Stimulated activated naive CD8-positive, alpha-beta T cell treated with anti-CD3 and anti-CD28 coated beads, Interleukin-15, Interleukin-2, amounts not matched to agents 100 U/mL and 50 U/mL, for 24 hours (primary cell): ENCODE results near the gene CDC25A.
A peak's percentile ranks its signal among the peaks of the same experiment; 100 is the strongest.

Experiments used
- ATAC-seq: fragments of 150-1000 bp; cut with Tn5 transposase; one replicate; pipeline ENCODE4 v1.10.0; 2021
- DNase-seq: peaks from one replicate; pipeline ENCODE4 v3.0.0; 2021

CDC25A gene

DNA sequence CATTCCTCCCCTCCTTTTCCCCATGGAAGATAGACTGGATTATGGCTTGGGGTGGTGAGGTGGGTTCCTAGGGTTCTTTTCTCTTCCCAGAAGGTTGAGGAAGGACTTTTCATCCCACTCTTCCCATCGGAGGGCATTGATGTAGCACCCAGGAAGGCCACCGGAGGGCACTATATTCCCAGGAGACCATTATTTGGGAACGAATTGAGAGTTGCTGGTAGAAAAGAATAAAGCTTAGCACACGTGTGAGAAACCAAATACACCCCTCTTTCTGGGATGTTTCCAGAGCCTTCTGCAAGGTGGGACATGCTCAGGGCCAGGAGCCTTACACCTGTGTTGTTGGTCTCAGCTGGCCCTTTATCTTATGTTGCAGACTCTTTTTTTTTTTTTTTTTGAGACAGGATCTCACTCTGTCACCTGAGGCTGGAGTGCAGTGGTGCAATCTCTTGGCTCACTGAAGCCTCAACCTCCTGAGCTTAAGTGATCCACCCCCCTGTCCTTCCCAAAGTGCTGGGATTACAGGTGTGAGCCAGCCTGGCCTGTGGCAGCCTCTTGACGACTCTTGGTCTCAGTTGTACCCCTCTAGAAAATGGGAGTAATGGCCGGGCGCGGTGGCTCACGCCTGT is 6.3 kb upstream of the CDC25A start:
- peak; percentile 14 for ATAC-seq
- DNase-seq, result peak; percentile 55

DNA sequence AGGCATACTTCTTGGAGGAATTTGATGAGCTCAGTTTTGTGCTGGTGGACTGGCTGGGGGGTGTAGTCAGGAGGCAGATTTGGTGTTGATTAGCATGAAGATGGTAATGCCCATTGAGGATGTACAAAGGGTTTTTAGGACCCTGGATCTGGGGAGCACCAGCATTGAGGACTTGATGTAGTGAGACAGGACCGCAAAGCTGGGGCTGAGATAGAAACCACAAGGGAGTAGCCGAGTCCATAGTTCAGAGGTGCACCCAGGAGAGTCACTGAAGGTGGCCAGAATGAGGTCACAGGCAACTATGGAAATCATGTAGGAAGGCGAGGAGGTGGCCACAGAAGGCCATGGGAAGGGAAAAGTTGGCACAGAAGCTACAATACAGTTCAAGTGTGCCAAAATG is 2.7 kb upstream of the CDC25A start:
- ATAC-seq (no peak), DNase-seq (no peak)

GRCh38 chr3:48189321-48189720 is 1.1 kb upstream of the CDC25A start:
- ATAC-seq (no peak), DNase-seq (no peak)

GRCh38 chr3:48187579-48188265 is 495 bp downstream of the CDC25A start:
- peak; percentile 12 for ATAC-seq
- peak; percentile 61 for DNase-seq

- no peak for ATAC-seq
Measured at GRCh38 chr3:48187301-48187578, 977 bp downstream of the CDC25A start.

DNA sequence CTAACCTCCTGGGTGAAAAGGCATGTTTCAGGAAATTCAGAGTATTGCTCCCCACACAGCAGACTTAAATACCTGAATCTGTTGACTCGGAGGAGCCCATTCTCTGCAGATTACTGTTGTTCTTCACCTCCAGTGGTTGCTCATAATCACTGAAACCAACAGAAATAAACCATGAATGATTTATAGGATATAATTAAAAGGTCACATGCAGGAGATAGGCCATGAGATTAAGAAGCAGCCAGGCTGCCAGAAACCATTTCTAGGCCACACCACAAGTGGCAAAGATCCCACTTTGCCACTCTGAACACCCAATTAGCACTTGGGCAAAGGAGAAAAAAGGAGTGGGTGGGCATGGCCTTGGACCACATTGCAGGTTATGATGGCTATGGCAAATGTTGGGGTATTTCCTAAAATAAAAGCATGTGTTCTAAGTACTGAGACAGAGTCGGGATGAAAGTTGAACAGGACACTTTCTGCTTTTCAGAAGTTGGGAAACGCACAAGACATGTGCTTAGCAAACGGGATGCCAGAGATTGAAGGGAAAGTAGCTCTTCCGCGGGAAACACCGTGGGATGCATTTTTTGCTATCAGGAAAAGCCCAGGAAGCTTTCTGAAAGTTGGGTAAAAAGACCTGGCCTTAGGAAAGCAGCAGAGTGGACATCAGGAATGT is 1.5 kb downstream of the CDC25A start:
- no peak for ATAC-seq
- no peak for DNase-seq

More at GRCh38 chr3:48187301-48187578, 977 bp downstream of the CDC25A start:
- DNase-seq, result no peak

DNA sequence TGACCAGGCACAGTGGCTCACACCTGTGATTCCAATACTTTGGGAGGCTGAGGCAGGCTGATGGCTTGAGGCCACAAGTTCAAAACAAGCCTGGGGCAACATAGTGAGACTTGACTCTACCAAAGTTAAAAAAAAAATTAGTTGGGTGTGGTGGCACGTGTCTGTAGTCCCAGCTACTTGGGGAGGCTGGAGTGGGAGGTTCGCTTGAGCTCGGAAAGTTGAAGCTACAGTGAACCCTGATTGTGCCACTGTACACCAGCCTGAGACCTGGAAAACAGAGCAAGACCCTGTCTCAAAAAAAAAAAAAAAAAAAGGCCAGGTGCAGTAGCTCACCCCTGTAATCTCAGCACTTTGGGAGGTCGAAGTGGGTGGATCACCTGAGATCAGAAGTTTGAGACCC is 3.1 kb downstream of the CDC25A start:
- ATAC-seq (no peak), DNase-seq (no peak)

DNA sequence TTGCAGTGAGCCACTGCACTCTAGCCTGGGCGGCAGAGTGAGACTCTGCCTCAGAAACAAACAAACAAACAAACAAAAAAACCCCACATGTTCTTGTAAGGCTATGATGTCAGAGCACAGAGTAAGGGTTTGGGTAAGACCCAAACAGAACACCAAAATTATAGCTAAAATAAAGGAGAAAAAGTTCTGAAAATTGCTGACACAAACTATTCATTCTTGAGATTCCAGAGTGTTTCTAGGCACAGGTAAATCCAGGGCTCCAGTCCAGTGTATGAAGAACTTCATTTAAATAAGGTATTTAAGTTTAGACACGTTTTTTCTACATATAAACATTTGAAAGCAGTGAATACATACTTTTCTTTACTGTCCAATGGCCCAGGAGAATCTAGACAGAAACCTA is 3.9 kb downstream of the CDC25A start:
- ATAC-seq (no peak), DNase-seq (no peak)

DNA sequence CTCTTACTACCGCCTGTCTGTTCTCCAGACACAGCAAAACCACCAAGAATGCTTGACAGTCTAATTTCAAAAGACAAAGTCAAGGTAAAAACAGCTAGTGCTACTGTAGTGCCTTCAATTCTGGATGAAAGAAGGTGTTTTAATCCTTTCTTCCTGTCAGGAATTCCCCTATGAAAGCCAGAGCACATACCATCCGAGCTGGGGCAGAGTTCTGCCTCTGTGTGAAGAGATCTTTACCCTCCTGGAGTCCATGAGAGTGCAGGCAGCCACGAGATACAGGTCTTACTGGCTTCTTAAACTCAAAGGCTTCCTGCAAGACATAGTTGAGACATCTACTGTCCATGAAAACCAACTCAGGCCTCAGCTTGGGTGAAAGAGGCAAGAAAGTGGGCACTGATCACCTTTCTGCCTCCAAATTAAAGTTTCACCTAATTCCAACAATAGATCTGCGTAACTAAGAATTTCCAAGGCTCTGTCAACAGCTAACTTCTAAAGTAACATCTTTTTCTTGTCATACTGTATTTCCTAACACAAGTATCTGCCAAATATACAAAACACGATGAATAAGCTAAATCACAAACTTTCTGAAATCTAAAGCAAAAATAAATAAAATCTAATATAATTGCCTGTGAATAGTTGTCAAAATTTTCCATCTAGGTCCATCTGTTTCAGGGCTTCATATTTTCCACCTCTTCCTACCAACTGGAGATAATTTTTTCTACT is 7.5 kb downstream of the CDC25A start:
- no peak for ATAC-seq
- DNase-seq, result no peak

DNA sequence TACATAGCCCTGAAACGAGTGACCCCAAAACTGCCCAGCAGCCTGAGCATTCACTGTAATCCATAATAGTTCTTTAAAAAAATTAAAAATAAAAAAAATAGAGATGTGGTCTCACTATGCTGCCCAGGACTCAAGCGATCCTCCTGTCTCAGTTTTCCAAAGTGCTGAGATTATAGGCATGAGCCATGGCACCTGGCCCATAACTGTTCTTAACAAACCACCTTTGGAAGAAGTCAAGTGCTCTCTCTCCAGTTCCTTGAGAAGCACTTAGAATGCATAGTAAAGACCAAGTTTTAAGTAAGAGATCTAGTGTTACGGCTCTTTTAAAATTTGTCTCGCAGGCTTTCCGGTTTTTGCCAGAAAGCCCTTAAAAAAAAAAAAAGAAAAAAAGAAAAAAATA is 8.2 kb downstream of the CDC25A start:
- no peak for ATAC-seq

DNA sequence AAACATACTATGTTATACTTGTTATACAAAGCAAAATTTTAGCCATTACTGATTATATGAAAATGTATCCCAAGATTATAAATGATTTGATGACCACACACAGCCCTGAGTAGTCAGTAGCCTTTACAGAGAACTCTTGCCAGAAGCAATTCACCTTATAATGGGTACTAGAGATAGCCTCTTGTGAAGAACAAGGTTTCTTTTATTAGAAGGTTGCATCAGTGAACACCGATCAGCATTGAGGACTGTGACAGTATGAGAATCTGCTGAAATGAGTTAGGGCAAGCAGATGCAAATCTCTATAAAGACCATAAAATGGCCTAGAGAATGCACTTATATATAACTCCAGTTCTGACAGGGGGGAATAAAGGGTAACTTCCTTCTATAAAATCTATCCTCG is 10.1 kb downstream of the CDC25A start:
- no peak for DNase-seq
- ATAC-seq, result no peak

More for the DNA sequence above, 8.2 kb downstream of the CDC25A start:
- no peak for DNase-seq

- no peak for ATAC-seq
Measured at GRCh38 chr3:48157950-48158376, 30.3 kb downstream of the CDC25A start.

DNA sequence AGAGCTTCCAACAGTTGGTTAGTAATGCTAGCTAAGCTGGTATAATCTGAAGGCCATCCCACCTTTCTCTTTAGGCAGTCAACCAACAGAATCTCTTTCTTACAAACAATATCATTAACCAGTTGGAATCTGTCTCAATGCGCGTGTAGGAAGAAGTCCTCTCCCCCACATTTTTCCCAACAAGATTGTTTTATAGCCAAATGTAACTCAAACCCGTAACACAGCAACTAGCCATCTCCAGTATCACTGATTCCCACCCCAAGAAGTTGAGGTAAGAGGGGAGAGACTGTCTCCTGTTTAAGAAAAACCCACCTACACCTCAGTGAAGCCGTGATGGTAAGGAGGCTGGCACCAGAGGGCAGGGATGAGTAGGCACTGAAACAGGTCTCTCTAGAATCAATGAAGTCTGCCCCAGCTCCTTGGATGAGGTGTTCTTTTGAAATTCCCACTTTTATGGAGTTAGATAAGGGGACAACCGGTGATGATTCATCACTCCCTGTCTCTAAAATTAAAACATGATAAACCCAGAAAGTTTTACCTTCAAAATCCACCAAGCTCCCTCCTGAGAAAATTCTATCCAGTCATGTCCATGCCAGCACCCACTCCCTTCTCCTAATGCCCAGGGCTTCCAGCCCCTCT is 30.9 kb downstream of the CDC25A start:
- ATAC-seq (no peak), DNase-seq (no peak)

More at GRCh38 chr3:48157950-48158376, 30.3 kb downstream of the CDC25A start:
- peak; percentile 61 for DNase-seq

DNA sequence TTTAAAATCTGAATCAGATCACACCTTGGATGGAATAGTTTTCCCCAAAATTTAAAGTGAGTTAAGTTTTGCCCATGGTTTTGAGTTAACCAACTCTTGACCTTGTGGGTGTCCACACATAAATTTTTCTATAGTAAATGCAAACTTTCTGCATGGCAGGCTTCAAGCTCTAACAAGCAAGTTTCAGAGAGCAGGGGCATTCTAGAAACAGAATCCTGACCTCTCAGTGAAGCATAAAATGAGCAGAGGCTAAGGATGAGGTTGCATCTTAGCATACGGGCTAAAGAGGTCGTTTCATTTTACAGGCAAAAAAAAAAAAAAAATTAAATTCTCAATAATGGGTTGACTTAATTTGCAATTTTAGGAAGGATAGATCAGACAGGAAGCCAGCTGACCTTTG is 32.1 kb downstream of the CDC25A start:
- ATAC-seq (no peak), DNase-seq (no peak)

DNA sequence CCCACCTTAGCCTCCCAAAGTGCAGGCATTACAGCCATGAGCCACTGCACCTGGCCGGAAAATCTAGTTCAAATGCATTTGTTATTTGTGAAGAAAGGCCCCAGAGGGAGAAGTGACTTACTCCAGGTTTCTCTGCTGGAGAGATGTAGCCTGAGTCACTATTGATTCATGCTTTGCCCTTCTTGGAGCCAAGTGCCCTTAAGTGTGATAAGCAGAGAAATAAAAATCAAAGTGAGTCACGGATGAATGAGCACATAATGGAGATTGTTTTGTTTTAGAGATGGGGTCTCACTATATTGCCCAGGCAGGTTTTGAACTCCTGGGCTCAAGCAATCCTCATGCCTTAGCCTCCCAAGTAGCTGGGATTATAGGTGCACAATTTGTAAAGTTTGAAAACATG is 33.1 kb downstream of the CDC25A start:
- peak; percentile 57 for ATAC-seq
- no peak for DNase-seq

GRCh38 chr3:48151807-48152427 is 36.3 kb downstream of the CDC25A start:
- ATAC-seq (no peak), DNase-seq (no peak)

DNA sequence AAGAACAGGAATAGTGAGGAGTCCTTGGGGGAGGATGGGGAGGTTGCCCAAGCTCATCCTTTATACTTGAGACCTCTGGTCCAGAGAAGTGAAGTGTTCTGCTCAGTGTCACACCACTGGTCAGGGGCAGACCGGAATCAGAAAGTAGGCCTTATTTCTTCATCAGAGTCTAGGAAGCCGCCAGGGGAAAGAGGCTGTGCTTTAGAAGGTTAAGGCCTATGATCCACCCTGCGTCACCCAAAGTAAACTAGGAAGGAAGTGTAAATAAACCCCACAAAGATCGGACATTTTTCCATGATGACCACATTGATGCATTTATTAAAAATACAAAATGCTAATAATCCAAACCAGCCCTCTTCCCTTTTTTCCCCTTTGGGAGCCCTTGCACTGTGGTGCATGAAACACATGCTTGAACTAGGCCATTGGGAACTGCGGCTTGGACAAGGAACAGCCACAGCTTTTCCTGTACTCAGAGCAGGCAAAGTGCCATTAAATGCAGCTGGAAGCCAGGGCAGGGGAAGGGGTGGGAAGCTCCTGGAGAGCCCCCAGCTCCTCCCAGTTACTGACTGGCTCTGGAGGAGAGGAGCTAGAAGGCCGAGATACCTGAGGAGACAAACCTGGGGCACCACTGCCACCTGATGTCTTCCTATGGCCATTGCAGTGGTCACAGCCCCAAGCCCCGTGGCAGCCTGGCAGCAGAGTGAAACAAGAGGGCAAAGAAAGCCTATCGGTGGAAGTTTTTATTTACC is 37.0 kb downstream of the CDC25A start:
- DNase-seq (peak; percentile 68), ATAC-seq (peak; percentile 80)

GRCh38 chr3:48143992-48144391 is 44.2 kb downstream of the CDC25A start:
- ATAC-seq, result no peak
- DNase-seq, result no peak

- ATAC-seq, result no peak
Measured at GRCh38 chr3:48143567-48143966, 44.6 kb downstream of the CDC25A start.

DNA sequence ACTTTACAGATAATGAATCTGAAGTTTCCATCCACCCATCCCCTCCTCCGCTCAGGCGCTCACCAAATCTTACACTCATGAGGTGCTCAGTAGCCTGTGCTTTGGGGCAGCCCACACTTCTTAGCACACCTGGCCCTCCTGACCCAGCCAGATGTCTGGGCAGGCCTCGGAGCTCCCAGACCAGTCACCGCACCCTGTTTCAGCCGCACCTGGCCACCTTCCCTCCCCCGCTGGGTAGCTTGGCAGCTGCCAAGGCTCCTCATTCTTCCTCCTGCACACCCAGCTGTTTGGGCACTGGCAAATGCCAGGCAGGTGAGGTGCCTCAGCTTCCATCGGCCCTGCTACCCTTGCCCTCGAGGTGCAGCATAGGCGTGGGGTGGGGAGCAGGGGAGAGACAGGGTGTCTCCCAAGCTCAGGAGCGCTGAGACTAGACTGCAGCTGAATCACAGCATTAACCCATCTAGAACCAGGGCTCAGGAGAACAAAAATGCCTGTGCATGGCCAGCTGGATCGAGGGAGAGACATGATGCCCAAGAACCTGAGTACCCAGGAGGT is 45.8 kb downstream of the CDC25A start:
- DNase-seq (no peak), ATAC-seq (no peak)

More at GRCh38 chr3:48143567-48143966, 44.6 kb downstream of the CDC25A start:
- no peak for DNase-seq

DNA sequence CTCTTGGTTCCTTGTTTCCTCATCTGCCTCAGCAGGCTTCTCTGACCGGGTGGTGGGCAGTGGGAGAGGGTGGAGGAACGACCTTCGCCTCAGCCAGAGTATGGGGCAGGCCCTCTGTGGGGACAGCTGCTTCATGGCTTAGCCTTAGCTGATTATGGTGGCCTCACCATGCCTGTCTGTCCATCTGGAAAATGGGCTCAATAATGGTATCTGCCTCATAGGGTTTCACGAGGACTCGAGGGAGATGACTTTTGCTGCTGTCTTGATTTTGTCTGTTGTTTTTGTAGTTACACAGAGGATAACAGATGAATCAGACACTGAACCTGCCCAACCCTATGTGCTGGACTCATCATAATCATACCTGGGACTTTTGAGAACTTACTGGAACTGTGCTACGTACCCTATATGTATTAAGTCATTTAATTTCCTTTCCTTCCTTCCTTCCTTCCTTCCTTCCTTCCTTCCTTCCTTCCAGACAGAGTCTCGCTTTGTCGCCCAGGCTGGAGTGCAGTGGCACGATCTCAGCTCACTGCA is 46.5 kb downstream of the CDC25A start:
- no peak for ATAC-seq
- DNase-seq, result no peak
